HUES64 (cell line): ENCODE results near the gene WDR83.
"Not testable (repeated sequence)": the region's sequence is repeated elsewhere in the genome, so short reads cannot be mapped to it uniquely, and the experiment has no call there.

Source experiments
- H3K27ac ChIP-seq: 2 replicates; pipeline ENCODE4 v1.7.0; 2013; ENCODE audit warnings: low read depth, low read length, inconsistent platforms
- H3K27me3 ChIP-seq: 2 replicates; pipeline ENCODE4 v1.6.1; 2013; ENCODE audit warnings: mild to moderate bottlenecking, low read length; ENCODE audit not compliant: insufficient read depth
- H3K36me3 ChIP-seq: 2 replicates; pipeline ENCODE4 v1.6.1; 2013; ENCODE audit warnings: mild to moderate bottlenecking, low read length; ENCODE audit not compliant: insufficient read depth
- H3K4me1 ChIP-seq: 2 replicates; pipeline ENCODE4 v1.6.1; 2013; ENCODE audit warnings: mild to moderate bottlenecking, low read length, moderate library complexity; ENCODE audit not compliant: insufficient read depth
- H3K4me3 ChIP-seq: 2 replicates; pipeline ENCODE4 v1.5.1; 2013; ENCODE audit warnings: mild to moderate bottlenecking, low read length, moderate library complexity
- H3K9ac ChIP-seq: 2 replicates; pipeline ENCODE4 v1.6.1; 2013; ENCODE audit warnings: mild to moderate bottlenecking, low read depth, low read length
- H3K9me3 ChIP-seq: 2 replicates; pipeline ENCODE4 v1.6.1; 2013; ENCODE audit warnings: low read depth, low read length; ENCODE audit not compliant: insufficient read depth
- WGBS: fragments of 150-250, 120-280 bp; methylation state at CpG from one replicate; pipeline ENCODE4 v1.1.7; 2013; ENCODE audit warnings: missing lambda C conversion rate; 5-methylcytosine and 5-hydroxymethylcytosine counted together

Gene WDR83

GRCh38 chr19:12639901-12640613, 26.6 kb upstream of the WDR83 start:
- Histone ChIP-seq H3K9me3 (no peaks in the 10 kb centered on the region), H3K36me3 (no peaks in the 10 kb centered on the region), H3K4me1 (no peaks in the 10 kb centered on the region), H3K4me3 (peak overlapping the region; percentile 44), H3K27ac (no peak overlapping the region), H3K9ac (peak overlapping the region; percentile 33; the same call in 1 of the 2 replicates), H3K27me3 (no peaks in the 10 kb centered on the region)
- 21% methylated on average over 39 of the region's 39 CpGs for WGBS

- Histone ChIP-seq H3K4me3 (no peak overlapping the region), H3K4me1 (no peaks in the 10 kb centered on the region), H3K9ac (no peak overlapping the region), H3K9me3 (no peaks in the 10 kb centered on the region), H3K36me3 (no peaks in the 10 kb centered on the region), H3K27me3 (no peaks in the 10 kb centered on the region), H3K27ac (no peak overlapping the region)
- 87% methylated on average over 13 of the region's 13 CpGs for WGBS
Measured at GRCh38 chr19:12641456-12641855, 25.2 kb upstream of the WDR83 start.

DNA sequence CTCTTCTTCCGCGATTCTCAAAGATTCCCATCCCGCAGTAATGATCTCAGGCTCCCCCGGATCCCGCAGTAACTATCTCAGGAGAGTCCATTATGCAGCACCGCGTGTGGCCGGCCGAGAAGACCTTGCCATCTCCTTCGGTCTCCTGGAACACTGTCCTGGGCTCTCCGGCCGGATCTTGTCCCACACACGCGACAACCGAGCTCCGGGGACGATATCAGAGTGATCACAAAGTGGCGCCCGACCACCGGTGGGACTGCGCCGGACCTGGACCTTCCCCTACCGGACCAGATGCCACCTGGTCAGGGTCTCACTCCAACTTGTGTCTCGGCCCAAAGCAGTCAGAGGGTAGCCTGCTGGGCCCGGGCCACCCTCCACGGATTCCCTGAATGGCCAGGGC, 24.1 kb upstream of the WDR83 start:
- 94% methylated on average over 26 of the region's 26 CpGs for WGBS
- H3K9ac ChIP-seq, result no peak overlapping the region
- H3K4me3 ChIP-seq, result no peak overlapping the region
- H3K27me3 ChIP-seq, result no peaks in the 10 kb centered on the region
- H3K27ac ChIP-seq, result no peak overlapping the region
- H3K4me1 ChIP-seq, result no peaks in the 10 kb centered on the region
- H3K36me3 ChIP-seq, result no peaks in the 10 kb centered on the region
- no peaks in the 10 kb centered on the region for H3K9me3 ChIP-seq

DNA sequence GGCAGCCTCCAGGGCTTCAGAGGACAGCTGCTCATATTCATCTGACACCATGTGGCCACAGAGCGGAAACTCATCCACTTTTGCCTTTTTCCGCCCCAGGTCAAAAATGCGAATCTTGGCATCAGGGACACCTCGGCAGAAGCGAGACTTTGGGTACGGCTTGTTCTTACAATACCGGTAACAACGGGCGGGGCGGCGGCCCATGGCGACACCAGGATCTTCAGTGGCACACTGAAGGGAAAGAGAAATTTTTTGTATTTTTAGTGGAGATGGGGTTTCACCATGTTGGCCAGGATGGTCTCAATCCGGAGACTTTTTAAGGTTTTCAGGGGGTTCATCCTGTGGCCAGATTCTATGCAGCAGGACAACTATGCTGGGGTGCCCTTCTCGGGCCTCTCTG, 22.9 kb upstream of the WDR83 start:
- 96% methylated on average over 14 of the region's 14 CpGs for WGBS
- not testable (repeated sequence) for H3K27me3 ChIP-seq, H3K9ac ChIP-seq, H3K27ac ChIP-seq, H3K4me3 ChIP-seq, H3K9me3 ChIP-seq, H3K4me1 ChIP-seq, H3K36me3 ChIP-seq

- Histone ChIP-seq H3K4me1 (no peaks in the 10 kb centered on the region), H3K9ac (no peak overlapping the region), H3K9me3 (no peaks in the 10 kb centered on the region), H3K27ac (no peak overlapping the region), H3K36me3 (no peaks in the 10 kb centered on the region), H3K4me3 (no peak overlapping the region), H3K27me3 (no peaks in the 10 kb centered on the region)
- WGBS, result 94% methylated on average over 10 of the region's 10 CpGs
Measured at GRCh38 chr19:12646551-12646950, 20.1 kb upstream of the WDR83 start.

GRCh38 chr19:12647047-12647446, 19.6 kb upstream of the WDR83 start:
- Histone ChIP-seq H3K27me3 (no peaks in the 10 kb centered on the region), H3K4me3 (no peak overlapping the region), H3K27ac (no peak overlapping the region), H3K9me3 (no peaks in the 10 kb centered on the region), H3K9ac (no peak overlapping the region), H3K4me1 (no peaks in the 10 kb centered on the region), H3K36me3 (peaks cover 3% of the 10 kb centered on the region; the same call in 1 of the 2 replicates)
- 90% methylated on average over 8 of the region's 8 CpGs for WGBS

DNA sequence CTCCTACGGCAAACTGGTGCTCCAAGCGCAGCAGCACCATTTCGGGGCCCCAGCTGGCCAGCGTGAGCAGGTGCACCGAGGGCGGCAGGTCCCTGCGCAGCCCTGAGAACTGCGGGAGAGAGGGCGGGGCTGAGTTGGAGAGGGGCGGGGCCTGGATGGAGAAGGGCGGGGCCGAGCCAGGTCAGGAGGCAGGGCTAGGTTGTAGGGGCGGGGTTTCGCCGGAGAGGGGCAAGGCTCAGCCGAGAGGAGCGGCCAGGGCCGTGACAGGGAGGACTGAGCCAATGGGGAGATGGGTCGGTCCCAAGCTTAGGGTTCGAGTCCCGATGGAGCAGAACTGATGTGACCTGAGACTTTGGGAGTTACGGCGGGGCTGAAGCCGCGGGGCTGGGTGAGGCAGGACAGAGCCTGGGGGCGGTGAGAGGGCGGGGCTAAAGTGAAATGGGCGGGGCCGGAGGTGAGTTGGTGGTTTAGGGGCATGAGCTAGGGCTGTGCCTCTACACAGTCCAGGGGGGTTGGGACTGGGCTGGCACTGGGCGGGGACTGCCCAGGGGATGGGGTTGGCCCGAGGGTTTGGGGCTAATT, 19.0 kb upstream of the WDR83 start:
- Histone ChIP-seq H3K27ac (no peak overlapping the region), H3K36me3 (peaks cover 6% of the 10 kb centered on the region; the same call in 1 of the 2 replicates), H3K9ac (no peak overlapping the region), H3K27me3 (no peaks in the 10 kb centered on the region), H3K4me3 (peak overlapping the region; percentile 43), H3K4me1 (no peaks in the 10 kb centered on the region), H3K9me3 (no peaks in the 10 kb centered on the region)
- 92% methylated on average over 31 of the region's 31 CpGs for WGBS

GRCh38 chr19:12648088-12648487, 18.5 kb upstream of the WDR83 start:
- H3K9me3 ChIP-seq, result no peaks in the 10 kb centered on the region
- no peaks in the 10 kb centered on the region for H3K4me1 ChIP-seq
- 94% methylated on average over 29 of the region's 29 CpGs for WGBS
- no peak overlapping the region for H3K27ac ChIP-seq
- peak overlapping the region; percentile 43 for H3K4me3 ChIP-seq
- H3K27me3 ChIP-seq, result no peaks in the 10 kb centered on the region
- H3K9ac ChIP-seq, result no peak overlapping the region
- peaks cover 6% of the 10 kb centered on the region; the same call in 1 of the 2 replicates for H3K36me3 ChIP-seq

- Histone ChIP-seq H3K27ac (no peak overlapping the region), H3K9me3 (no peaks in the 10 kb centered on the region), H3K36me3 (peaks cover 10% of the 10 kb centered on the region), H3K9ac (no peak overlapping the region), H3K27me3 (no peaks in the 10 kb centered on the region), H3K4me1 (no peaks in the 10 kb centered on the region), H3K4me3 (no peak overlapping the region)
- 96% methylated on average over 10 of the region's 10 CpGs for WGBS
Measured at GRCh38 chr19:12649941-12650340, 16.7 kb upstream of the WDR83 start.

- H3K9me3 ChIP-seq, result no peaks in the 10 kb centered on the region
- H3K27me3 ChIP-seq, result no peaks in the 10 kb centered on the region
- WGBS, result 94% methylated on average over 6 of the region's 6 CpGs
- H3K27ac ChIP-seq, result no peak overlapping the region
- H3K4me1 ChIP-seq, result no peaks in the 10 kb centered on the region
- peaks cover 26% of the 10 kb centered on the region for H3K36me3 ChIP-seq
- H3K4me3 ChIP-seq, result no peak overlapping the region
- no peak overlapping the region for H3K9ac ChIP-seq
Measured at GRCh38 chr19:12652219-12652618, 14.4 kb upstream of the WDR83 start.

DNA sequence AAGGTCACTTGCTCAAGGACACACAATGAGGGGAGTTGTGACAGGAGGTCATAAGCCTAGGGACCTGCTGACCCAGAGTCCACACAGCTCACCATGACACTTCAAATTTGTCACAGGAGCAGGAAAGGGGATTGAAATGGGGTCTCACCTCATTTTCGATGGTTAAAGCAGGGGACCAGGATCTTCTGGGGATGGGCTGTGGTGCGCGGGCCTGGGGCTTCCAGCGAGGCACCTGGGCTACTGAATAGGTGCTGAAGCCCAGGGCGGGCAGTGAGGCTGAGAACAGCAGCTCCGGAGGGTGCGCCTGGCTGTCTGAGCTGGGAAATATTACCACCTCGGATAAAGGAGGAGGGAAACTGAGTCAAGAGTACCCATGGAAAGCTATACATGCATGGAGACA, 11.1 kb upstream of the WDR83 start:
- H3K36me3 ChIP-seq, result peaks cover 42% of the 10 kb centered on the region
- H3K9ac ChIP-seq, result no peak overlapping the region
- no peaks in the 10 kb centered on the region for H3K4me1 ChIP-seq
- no peaks in the 10 kb centered on the region for H3K27me3 ChIP-seq
- H3K27ac ChIP-seq, result no peak overlapping the region
- WGBS, result 95% methylated on average over 8 of the region's 8 CpGs
- H3K9me3 ChIP-seq, result no peaks in the 10 kb centered on the region
- no peak overlapping the region for H3K4me3 ChIP-seq
